ENCODE results near the gene EPHB2. TPM values are rescaled to one million over a fixed set of nuclear protein-coding genes. Genes with fewer than 3 reads are reported as not detected.

Gene EPHB2
- total and polyA plus RNA-seq, 2 of the 13 experiments (the other 11 are each of a cell fraction or from before 2014, with no cell fraction given): 0.03 to 0.11 TPM

- WGBS (ENCODE audit: low lambda C conversion rate): 24% methylated on average over 7 of the region's 8 CpGs
- Histone ChIP-seq H4K20me1 (ENCODE audit: insufficient read depth, low read length) (no peaks in the 10 kb centered on the region), H3K36me3 (replicated peaks in 1 of 2; ENCODE audit: control insufficient read depth in 1 of 2, insufficient read depth in 2 of 2, low read length in 2 of 2) (no peaks in the 10 kb centered on the region), H3K9ac (ENCODE audit: insufficient read depth, low read depth, low read length) (no peak overlapping the region), H2AFZ (ENCODE audit: low read length) (no peak overlapping the region), H3K27me3 (ENCODE audit: control insufficient read depth in 1 of 2, insufficient read depth in 2 of 2, low read length in 2 of 2) (peaks cover 0 to 7% of the 10 kb centered on the region in 2 experiments; a peak in 2 of 5 replicates), H3K79me2 (ENCODE audit: insufficient read depth, low read length) (no peaks in the 10 kb centered on the region), H3K4me3 (replicated peaks in 1 of 3; ENCODE audit: insufficient read depth in 1 of 3, low read depth in 2 of 3, low read length in 3 of 3) (no peak overlapping the region), H3K27ac (ENCODE audit: extremely low read length, insufficient read depth, low read length) (no peak overlapping the region), H3K4me2 (ENCODE audit: low read depth, low read length) (no peak overlapping the region), H3K9me3 (ENCODE audit: low read length) (no peaks in the 10 kb centered on the region), H3K4me1 (ENCODE audit: insufficient read depth, low read length) (no peaks in the 10 kb centered on the region)
- in situ Hi-C loops (cut with HindIII; ENCODE audit: extremely low pct_ligation_motif_present, low pct_unique_long_range_greater_than_20kb): no loop called here
- CTCF ChIA-PET (ENCODE audit: low intra/inter-chr PET ratio, low total read pairs): no interaction called here
- FAIRE-seq (no peak), ATAC-seq (no peak), DNase-seq (ENCODE audit: low spot score) (no peak)
- TF ChIP-seq IKZF4 (CRISPR knock-in tag; IDR thresholded peaks at IDR 0.05; ENCODE audit: borderline replicate concordance, low read depth, not compliant biosample characterization): no peak
- TF ChIP-seq ZNF674 (CRISPR knock-in tag; IDR thresholded peaks at IDR 0.05; ENCODE audit: low read depth): no peak
- no peak for TF ChIP-seq POGZ (CRISPR knock-in tag; IDR thresholded peaks at IDR 0.05)
- no peak for TF ChIP-seq STAT5B (CRISPR knock-in tag; IDR thresholded peaks at IDR 0.05)
- TF ChIP-seq ZNF883 (CRISPR knock-in tag; IDR thresholded peaks at IDR 0.05; ENCODE audit: not compliant biosample characterization): no peak
- TF ChIP-seq BCL6 (CRISPR knock-in tag; IDR thresholded peaks at IDR 0.05): no peak
- TF ChIP-seq ESRRA (CRISPR knock-in tag; IDR thresholded peaks at IDR 0.05; ENCODE audit: low read depth): no peak
- no peak for TF ChIP-seq ATF2 (CRISPR knock-in tag; IDR thresholded peaks at IDR 0.05)
- TF ChIP-seq, protein P1, sequence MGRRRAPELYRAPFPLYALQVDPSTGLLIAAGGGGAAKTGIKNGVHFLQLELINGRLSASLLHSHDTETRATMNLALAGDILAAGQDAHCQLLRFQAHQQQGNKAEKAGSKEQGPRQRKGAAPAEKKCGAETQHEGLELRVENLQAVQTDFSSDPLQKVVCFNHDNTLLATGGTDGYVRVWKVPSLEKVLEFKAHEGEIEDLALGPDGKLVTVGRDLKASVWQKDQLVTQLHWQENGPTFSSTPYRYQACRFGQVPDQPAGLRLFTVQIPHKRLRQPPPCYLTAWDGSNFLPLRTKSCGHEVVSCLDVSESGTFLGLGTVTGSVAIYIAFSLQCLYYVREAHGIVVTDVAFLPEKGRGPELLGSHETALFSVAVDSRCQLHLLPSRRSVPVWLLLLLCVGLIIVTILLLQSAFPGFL (CRISPR knock-in tag; IDR thresholded peaks at IDR 0.05): no peak
- TF ChIP-seq, protein P2, sequence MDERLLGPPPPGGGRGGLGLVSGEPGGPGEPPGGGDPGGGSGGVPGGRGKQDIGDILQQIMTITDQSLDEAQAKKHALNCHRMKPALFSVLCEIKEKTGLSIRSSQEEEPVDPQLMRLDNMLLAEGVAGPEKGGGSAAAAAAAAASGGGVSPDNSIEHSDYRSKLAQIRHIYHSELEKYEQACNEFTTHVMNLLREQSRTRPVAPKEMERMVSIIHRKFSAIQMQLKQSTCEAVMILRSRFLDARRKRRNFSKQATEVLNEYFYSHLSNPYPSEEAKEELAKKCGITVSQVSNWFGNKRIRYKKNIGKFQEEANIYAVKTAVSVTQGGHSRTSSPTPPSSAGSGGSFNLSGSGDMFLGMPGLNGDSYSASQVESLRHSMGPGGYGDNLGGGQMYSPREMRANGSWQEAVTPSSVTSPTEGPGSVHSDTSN (CRISPR knock-in tag; IDR thresholded peaks at IDR 0.05): no peak
- TF ChIP-seq, protein P3, sequence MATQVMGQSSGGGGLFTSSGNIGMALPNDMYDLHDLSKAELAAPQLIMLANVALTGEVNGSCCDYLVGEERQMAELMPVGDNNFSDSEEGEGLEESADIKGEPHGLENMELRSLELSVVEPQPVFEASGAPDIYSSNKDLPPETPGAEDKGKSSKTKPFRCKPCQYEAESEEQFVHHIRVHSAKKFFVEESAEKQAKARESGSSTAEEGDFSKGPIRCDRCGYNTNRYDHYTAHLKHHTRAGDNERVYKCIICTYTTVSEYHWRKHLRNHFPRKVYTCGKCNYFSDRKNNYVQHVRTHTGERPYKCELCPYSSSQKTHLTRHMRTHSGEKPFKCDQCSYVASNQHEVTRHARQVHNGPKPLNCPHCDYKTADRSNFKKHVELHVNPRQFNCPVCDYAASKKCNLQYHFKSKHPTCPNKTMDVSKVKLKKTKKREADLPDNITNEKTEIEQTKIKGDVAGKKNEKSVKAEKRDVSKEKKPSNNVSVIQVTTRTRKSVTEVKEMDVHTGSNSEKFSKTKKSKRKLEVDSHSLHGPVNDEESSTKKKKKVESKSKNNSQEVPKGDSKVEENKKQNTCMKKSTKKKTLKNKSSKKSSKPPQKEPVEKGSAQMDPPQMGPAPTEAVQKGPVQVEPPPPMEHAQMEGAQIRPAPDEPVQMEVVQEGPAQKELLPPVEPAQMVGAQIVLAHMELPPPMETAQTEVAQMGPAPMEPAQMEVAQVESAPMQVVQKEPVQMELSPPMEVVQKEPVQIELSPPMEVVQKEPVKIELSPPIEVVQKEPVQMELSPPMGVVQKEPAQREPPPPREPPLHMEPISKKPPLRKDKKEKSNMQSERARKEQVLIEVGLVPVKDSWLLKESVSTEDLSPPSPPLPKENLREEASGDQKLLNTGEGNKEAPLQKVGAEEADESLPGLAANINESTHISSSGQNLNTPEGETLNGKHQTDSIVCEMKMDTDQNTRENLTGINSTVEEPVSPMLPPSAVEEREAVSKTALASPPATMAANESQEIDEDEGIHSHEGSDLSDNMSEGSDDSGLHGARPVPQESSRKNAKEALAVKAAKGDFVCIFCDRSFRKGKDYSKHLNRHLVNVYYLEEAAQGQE (IDR thresholded peaks at IDR 0.05; ENCODE audit: borderline replicate concordance in 1 of 2, low read depth in 1 of 2, low read length in 2 of 2): no peak
- no peak for TF ChIP-seq PAX8 (CRISPR knock-in tag; IDR thresholded peaks at IDR 0.05; ENCODE audit: borderline replicate concordance)
- TF ChIP-seq GATAD2A (CRISPR knock-in tag; IDR thresholded peaks at IDR 0.05): no peak
- no peak for TF ChIP-seq ZNF724P (CRISPR knock-in tag; IDR thresholded peaks at IDR 0.05; ENCODE audit: borderline replicate concordance)
- no peak for TF ChIP-seq ZNF326 (CRISPR knock-in tag; IDR thresholded peaks at IDR 0.05; ENCODE audit: borderline replicate concordance)
- TF ChIP-seq ZFX (CRISPR knock-in tag; IDR thresholded peaks at IDR 0.05; ENCODE audit: low read depth): no peak
- TF ChIP-seq SIX1 (CRISPR knock-in tag; IDR thresholded peaks at IDR 0.05; ENCODE audit: borderline replicate concordance): no peak
- intact Hi-C loops (cut with micrococcal nuclease; ENCODE audit: unreplicated experiment): no loop called here
- no TSS peak for BruUV-seq (replicated peaks)
- POLR2A ChIA-PET: no interaction called here
These were observed 23.0 kb downstream of the EPHB2 start for GRCh38 chr1:22733643-22734042.

All from HepG2 (cell line).